Measurements from ENCODE around the gene TRMT2B. TPM values are rescaled to one million over a fixed set of nuclear protein-coding genes. Genes with fewer than 3 reads are reported as not detected.
"Not testable (repeated sequence)": the region's sequence is repeated elsewhere in the genome, so short reads cannot be mapped to it uniquely, and the experiment has no call there.

The TRMT2B gene
- total RNA-seq, 1 experiment from 2014 or later: 11.6 TPM

DNA sequence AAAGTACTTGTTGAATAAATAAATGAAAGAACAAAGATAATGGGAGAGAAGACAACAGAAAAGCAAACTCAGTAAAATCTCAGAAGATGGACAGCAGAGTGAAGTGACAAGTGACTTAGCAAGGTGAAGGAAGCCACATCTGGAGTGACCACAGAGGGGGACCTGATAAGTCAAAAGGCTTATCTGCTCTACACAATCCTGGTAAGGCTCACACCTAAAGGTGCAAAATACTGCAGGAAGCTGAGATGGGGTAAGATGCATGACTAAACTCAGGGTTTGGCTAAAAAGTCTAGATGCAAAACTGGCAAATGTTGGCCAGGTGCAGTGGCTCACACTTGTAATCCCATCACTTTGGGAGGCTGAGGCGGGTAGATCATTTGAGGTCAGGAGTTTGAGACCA is 22.2 kb downstream of the TRMT2B start:
- Histone ChIP-seq H3K9ac (ENCODE audit: low read length) (no peak overlapping the region), H3K79me2 (ENCODE audit: low read length) (no peaks in the 10 kb centered on the region), H3K4me3 (ENCODE audit: low read length) (no peak overlapping the region), H3K36me3 (ENCODE audit: insufficient read depth, low read length) (no peaks in the 10 kb centered on the region), H3K9me3 (ENCODE audit: low read length) (no peaks in the 10 kb centered on the region), H4K20me1 (ENCODE audit: insufficient read depth, low read depth, low read length) (no peaks in the 10 kb centered on the region), H3K27ac (ENCODE audit: low read length) (no peak overlapping the region), H3K9me2 (replicated peaks; ENCODE audit: insufficient read depth, low read length) (no peaks in the 10 kb centered on the region), H3K4me2 (ENCODE audit: low read depth, low read length, poor library complexity, severe bottlenecking) (no peak overlapping the region), H2AFZ (ENCODE audit: low read length) (no peak overlapping the region), H3K4me1 (ENCODE audit: low read length) (no peaks in the 10 kb centered on the region), H3K27me3 (ENCODE audit: low read length) (no peaks in the 10 kb centered on the region)
- DNase-seq: no peak

DNA sequence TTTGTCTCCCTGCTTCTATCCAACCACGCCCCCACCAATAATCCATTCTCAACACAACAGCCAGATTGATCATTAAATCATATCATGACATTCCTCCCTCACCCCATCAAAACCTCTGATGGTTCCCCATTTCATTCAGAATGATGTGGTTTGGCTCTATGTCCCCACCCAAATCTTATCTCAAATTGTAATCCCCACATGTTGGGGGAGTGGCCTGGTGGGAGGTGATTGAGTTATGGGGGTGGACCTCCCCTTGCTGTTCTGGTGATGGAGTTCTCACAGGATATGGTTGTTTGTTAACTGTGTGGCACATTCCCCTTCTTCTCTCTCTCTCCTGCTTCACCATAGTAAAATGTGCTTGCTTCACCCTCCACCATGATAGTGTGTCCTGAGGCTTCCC is 23.3 kb downstream of the TRMT2B start:
- no peaks in the 10 kb centered on the region for H3K9me2 ChIP-seq (replicated peaks; ENCODE audit: insufficient read depth, low read length)
- no peaks in the 10 kb centered on the region for H4K20me1 ChIP-seq (ENCODE audit: insufficient read depth, low read depth, low read length)
- no peaks in the 10 kb centered on the region for H3K36me3 ChIP-seq (ENCODE audit: insufficient read depth, low read length)
- no peaks in the 10 kb centered on the region for H3K79me2 ChIP-seq (ENCODE audit: low read length)
- no peak overlapping the region for H2AFZ ChIP-seq (ENCODE audit: low read length)
- no peak overlapping the region for H3K4me3 ChIP-seq (ENCODE audit: low read length)
- no peaks in the 10 kb centered on the region for H3K4me1 ChIP-seq (ENCODE audit: low read length)
- H3K4me2 ChIP-seq (ENCODE audit: low read depth, low read length, poor library complexity, severe bottlenecking): no peak overlapping the region
- no peaks in the 10 kb centered on the region for H3K27me3 ChIP-seq (ENCODE audit: low read length)
- DNase-seq: no peak
- H3K9ac ChIP-seq (ENCODE audit: low read length): no peak overlapping the region
- H3K9me3 ChIP-seq (ENCODE audit: low read length): no peaks in the 10 kb centered on the region
- no peak overlapping the region for H3K27ac ChIP-seq (ENCODE audit: low read length)

DNA sequence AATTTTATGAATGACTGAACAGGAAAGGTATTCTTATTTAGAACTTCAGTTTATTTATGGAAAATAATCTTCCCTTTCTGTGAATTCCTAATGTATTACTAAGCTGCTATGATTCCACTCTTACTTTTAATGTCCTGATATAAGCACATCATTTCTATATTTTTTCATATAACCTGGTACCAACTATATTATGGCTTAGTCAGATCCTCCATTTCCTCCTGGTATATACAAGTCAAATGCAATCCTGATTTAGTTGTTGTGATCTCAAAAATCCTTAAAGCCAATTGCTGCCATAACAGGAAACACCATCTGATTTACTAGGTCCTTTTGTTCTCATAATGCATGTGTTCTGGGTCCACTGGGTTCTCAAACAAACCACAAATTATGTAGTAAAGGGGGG is 26.8 kb downstream of the TRMT2B start:
- no peak overlapping the region for H3K4me3 ChIP-seq (ENCODE audit: low read length)
- no peaks in the 10 kb centered on the region for H3K9me2 ChIP-seq (replicated peaks; ENCODE audit: insufficient read depth, low read length)
- H3K9ac ChIP-seq (ENCODE audit: low read length): no peak overlapping the region
- no peaks in the 10 kb centered on the region for H3K27me3 ChIP-seq (ENCODE audit: low read length)
- no peak overlapping the region for H2AFZ ChIP-seq (ENCODE audit: low read length)
- H3K79me2 ChIP-seq (ENCODE audit: low read length): no peaks in the 10 kb centered on the region
- H3K27ac ChIP-seq (ENCODE audit: low read length): no peak overlapping the region
- H3K4me1 ChIP-seq (ENCODE audit: low read length): no peaks in the 10 kb centered on the region
- H3K36me3 ChIP-seq (ENCODE audit: insufficient read depth, low read length): no peaks in the 10 kb centered on the region
- no peak for DNase-seq
- H3K9me3 ChIP-seq (ENCODE audit: low read length): no peaks in the 10 kb centered on the region
- H4K20me1 ChIP-seq (ENCODE audit: insufficient read depth, low read depth, low read length): no peaks in the 10 kb centered on the region
- H3K4me2 ChIP-seq (ENCODE audit: low read depth, low read length, poor library complexity, severe bottlenecking): no peak overlapping the region

DNA sequence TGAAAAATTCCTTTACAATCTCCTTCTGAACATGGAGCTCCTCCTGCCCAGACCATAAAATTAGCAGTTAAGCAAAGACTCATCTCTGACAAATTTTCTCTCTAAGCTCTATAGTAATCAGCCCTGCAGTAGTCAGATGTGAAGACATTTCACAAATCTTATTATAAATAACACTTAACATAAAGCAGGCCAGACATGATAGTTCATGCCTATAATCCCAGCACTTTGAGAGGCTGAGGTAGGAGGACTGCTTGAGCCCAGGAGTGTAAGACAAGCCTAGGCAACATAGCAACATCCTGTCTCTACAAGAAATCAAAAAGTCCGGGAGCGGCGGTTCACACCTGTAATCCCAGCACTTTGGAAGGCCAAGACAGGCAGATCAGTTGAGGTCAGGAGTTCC is 29.9 kb downstream of the TRMT2B start:
- Histone ChIP-seq H3K4me2 (ENCODE audit: low read depth, low read length, poor library complexity, severe bottlenecking) (no peak overlapping the region), H3K9ac (ENCODE audit: low read length) (no peak overlapping the region), H3K27ac (ENCODE audit: low read length) (no peak overlapping the region), H3K27me3 (ENCODE audit: low read length) (no peaks in the 10 kb centered on the region), H3K9me2 (replicated peaks; ENCODE audit: insufficient read depth, low read length) (no peaks in the 10 kb centered on the region), H4K20me1 (ENCODE audit: insufficient read depth, low read depth, low read length) (no peaks in the 10 kb centered on the region), H3K36me3 (ENCODE audit: insufficient read depth, low read length) (no peaks in the 10 kb centered on the region), H3K4me3 (ENCODE audit: low read length) (no peak overlapping the region), H3K9me3 (ENCODE audit: low read length) (no peaks in the 10 kb centered on the region), H2AFZ (ENCODE audit: low read length) (no peak overlapping the region), H3K4me1 (ENCODE audit: low read length) (no peaks in the 10 kb centered on the region), H3K79me2 (ENCODE audit: low read length) (no peaks in the 10 kb centered on the region)
- no peak for DNase-seq

DNA sequence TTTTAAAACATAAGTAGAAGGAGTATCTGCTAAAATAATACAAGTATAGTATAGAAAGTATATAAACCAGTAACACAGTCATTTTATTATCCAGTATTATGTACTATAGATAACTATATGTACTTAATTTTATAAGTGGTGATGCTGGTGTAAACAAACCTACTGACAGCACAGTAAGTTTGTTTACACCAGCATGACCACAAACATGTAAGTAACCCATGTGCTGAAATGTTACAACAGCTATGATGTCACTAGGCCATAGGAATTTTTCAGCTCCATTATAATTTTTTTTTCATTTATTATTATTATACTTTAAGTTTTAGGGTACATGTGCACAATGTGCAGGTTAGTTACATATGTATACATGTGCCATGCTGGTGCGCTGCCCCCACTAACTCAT is 39.9 kb downstream of the TRMT2B start:
- not testable (repeated sequence) for H3K9me2 ChIP-seq (replicated peaks; ENCODE audit: insufficient read depth, low read length); H3K4me1 ChIP-seq (ENCODE audit: low read length); H3K4me2 ChIP-seq (ENCODE audit: low read depth, low read length, poor library complexity, severe bottlenecking); H3K4me3 ChIP-seq (ENCODE audit: low read length); H3K9me3 ChIP-seq (ENCODE audit: low read length); H3K27ac ChIP-seq (ENCODE audit: low read length); DNase-seq; H3K9ac ChIP-seq (ENCODE audit: low read length); H3K36me3 ChIP-seq (ENCODE audit: insufficient read depth, low read length); H3K79me2 ChIP-seq (ENCODE audit: low read length); H3K27me3 ChIP-seq (ENCODE audit: low read length); H2AFZ ChIP-seq (ENCODE audit: low read length); H4K20me1 ChIP-seq (ENCODE audit: insufficient read depth, low read depth, low read length)

DNA sequence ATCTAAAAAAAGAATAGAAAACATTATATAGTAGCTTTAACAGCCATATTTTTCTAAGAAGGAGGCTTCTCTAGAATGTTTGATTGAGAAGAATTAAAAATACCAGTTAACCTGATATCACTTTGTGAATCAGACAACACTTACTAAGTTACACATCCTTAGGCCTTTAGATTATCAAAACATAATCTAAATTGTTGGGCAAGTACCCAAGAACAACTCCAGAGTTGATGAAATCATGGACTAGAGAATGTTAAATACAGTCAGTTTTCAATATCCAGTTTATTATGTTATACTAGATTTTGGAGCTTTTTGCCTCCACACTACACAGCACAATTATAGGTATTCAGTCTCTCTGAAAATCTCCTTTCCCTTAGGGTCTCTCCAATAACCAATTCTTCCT is 42.8 kb downstream of the TRMT2B start:
- Histone ChIP-seq H3K9ac (ENCODE audit: low read length) (no peak overlapping the region), H2AFZ (ENCODE audit: low read length) (no peak overlapping the region), H3K27me3 (ENCODE audit: low read length) (no peaks in the 10 kb centered on the region), H3K9me3 (ENCODE audit: low read length) (no peaks in the 10 kb centered on the region), H3K4me3 (ENCODE audit: low read length) (no peak overlapping the region), H3K79me2 (ENCODE audit: low read length) (no peaks in the 10 kb centered on the region), H4K20me1 (ENCODE audit: insufficient read depth, low read depth, low read length) (no peaks in the 10 kb centered on the region), H3K27ac (ENCODE audit: low read length) (no peak overlapping the region), H3K36me3 (ENCODE audit: insufficient read depth, low read length) (no peaks in the 10 kb centered on the region; the same call in 1 of the 2 replicates), H3K4me2 (ENCODE audit: low read depth, low read length, poor library complexity, severe bottlenecking) (no peak overlapping the region), H3K9me2 (replicated peaks; ENCODE audit: insufficient read depth, low read length) (no peaks in the 10 kb centered on the region), H3K4me1 (ENCODE audit: low read length) (no peaks in the 10 kb centered on the region)
- no peak for DNase-seq

DNA sequence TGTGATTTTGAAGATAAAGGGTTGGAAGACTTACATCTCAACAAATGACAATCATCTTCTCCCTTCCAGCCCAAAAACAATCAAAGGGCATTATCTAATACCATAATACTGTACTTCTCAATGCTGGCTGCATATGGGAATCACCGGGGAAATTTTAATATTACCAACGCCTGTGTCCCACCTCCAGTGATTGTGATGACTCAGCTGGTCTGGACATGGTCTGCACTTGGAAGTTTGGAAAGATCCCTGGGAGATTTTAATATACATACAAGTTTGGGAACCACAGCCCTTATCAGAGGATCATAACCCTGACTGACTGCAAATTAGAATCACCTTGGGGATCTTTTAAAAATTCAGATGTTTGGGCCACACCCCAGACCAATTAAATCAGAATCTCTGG is 52.5 kb downstream of the TRMT2B start:
- no peaks in the 10 kb centered on the region for H3K79me2 ChIP-seq (ENCODE audit: low read length)
- H2AFZ ChIP-seq (ENCODE audit: low read length): no peak overlapping the region
- H3K4me3 ChIP-seq (ENCODE audit: low read length): no peak overlapping the region
- no peaks in the 10 kb centered on the region for H3K9me2 ChIP-seq (replicated peaks; ENCODE audit: insufficient read depth, low read length)
- H3K27ac ChIP-seq (ENCODE audit: low read length): no peak overlapping the region
- no peaks in the 10 kb centered on the region for H3K4me1 ChIP-seq (ENCODE audit: low read length)
- no peaks in the 10 kb centered on the region for H3K9me3 ChIP-seq (ENCODE audit: low read length)
- no peak overlapping the region for H3K4me2 ChIP-seq (ENCODE audit: low read depth, low read length, poor library complexity, severe bottlenecking)
- H3K36me3 ChIP-seq (ENCODE audit: insufficient read depth, low read length): no peaks in the 10 kb centered on the region
- H4K20me1 ChIP-seq (ENCODE audit: insufficient read depth, low read depth, low read length): no peaks in the 10 kb centered on the region
- H3K9ac ChIP-seq (ENCODE audit: low read length): no peak overlapping the region
- DNase-seq: no peak
- no peaks in the 10 kb centered on the region for H3K27me3 ChIP-seq (ENCODE audit: low read length)

DNA sequence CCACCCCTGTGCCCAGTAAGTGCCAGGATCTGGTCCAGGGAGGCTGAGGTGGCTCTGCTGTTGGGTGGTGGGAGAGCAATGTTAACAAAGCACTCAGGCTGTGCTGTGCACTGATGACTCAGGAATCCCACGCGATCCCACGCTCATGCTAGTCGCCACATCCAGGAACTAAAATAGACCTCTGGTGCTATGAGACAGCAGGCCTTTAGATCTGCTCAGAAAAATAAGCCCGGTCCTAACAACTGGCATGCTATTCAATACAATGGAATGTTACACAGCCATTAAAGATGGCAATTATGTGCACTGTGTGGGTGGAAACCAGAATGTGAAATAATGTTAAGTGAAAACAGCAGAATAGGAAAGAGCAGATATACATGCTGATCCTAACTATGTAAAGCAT is 56.4 kb downstream of the TRMT2B start:
- no peaks in the 10 kb centered on the region for H4K20me1 ChIP-seq (ENCODE audit: insufficient read depth, low read depth, low read length)
- no peak overlapping the region for H3K4me2 ChIP-seq (ENCODE audit: low read depth, low read length, poor library complexity, severe bottlenecking)
- no peak overlapping the region for H3K9ac ChIP-seq (ENCODE audit: low read length)
- no peaks in the 10 kb centered on the region for H3K36me3 ChIP-seq (ENCODE audit: insufficient read depth, low read length)
- H3K27me3 ChIP-seq (ENCODE audit: low read length): no peaks in the 10 kb centered on the region
- no peak overlapping the region for H3K4me3 ChIP-seq (ENCODE audit: low read length)
- H3K79me2 ChIP-seq (ENCODE audit: low read length): no peaks in the 10 kb centered on the region
- no peak overlapping the region for H2AFZ ChIP-seq (ENCODE audit: low read length)
- no peak for DNase-seq
- H3K9me2 ChIP-seq (replicated peaks; ENCODE audit: insufficient read depth, low read length): no peaks in the 10 kb centered on the region
- no peaks in the 10 kb centered on the region for H3K9me3 ChIP-seq (ENCODE audit: low read length)
- H3K4me1 ChIP-seq (ENCODE audit: low read length): no peaks in the 10 kb centered on the region
- no peak overlapping the region for H3K27ac ChIP-seq (ENCODE audit: low read length)
